KMS-11 (cell line): ENCODE measurements around the gene CTTNBP2.
A peak's percentile ranks its signal among the peaks of the same experiment; 100 is the strongest.

Source experiments
- H2AFZ ChIP-seq: fragments of 200-600 bp; sonication (generic); 2 replicates; pipeline ENCODE4 v1.6.1; 2016; ENCODE audit warnings: antibody characterized with exemption, mixed run types, low read depth
- H3K27ac ChIP-seq: fragments of 200-600 bp; sonication (generic); 2 replicates; pipeline ENCODE4 v1.6.1; 2016; ENCODE audit warnings: mild to moderate bottlenecking, mixed run types
- H3K27me3 ChIP-seq: fragments of 200-600 bp; sonication (generic); 2 replicates; pipeline ENCODE4 v1.6.1; 2017; ENCODE audit warnings: mild to moderate bottlenecking, low read depth, mixed run types, moderate library complexity; ENCODE audit not compliant: insufficient read depth
- H3K36me3 ChIP-seq: fragments of 200-600 bp; sonication (generic); 2 replicates; pipeline ENCODE4 v1.6.1; 2017; ENCODE audit warnings: mild to moderate bottlenecking, mixed run types; ENCODE audit not compliant: insufficient read depth
- H3K4me1 ChIP-seq: fragments of 200-600 bp; sonication (generic); 2 replicates; pipeline ENCODE4 v1.6.1; 2016; ENCODE audit warnings: mild to moderate bottlenecking, low read depth, mixed run types; ENCODE audit not compliant: poor library complexity, severe bottlenecking
- H3K4me2 ChIP-seq: fragments of 200-600 bp; sonication (generic); 2 replicates; pipeline ENCODE4 v1.7.0; 2016; ENCODE audit warnings: mild to moderate bottlenecking, mixed run types
- H3K4me3 ChIP-seq: fragments of 200-600 bp; sonication (generic); IDR thresholded peaks from 2 replicates; pipeline ENCODE4 v1.6.1; 2017; ENCODE audit warnings: low read depth, low read length, mixed read lengths; ENCODE audit not compliant: insufficient read depth
- H3K79me2 ChIP-seq: fragments of 200-600 bp; sonication (generic); 2 replicates; pipeline ENCODE4 v1.6.1; 2016; ENCODE audit warnings: low read depth, mixed run types; ENCODE audit not compliant: insufficient read depth
- H3K9ac ChIP-seq: fragments of 200-600 bp; sonication (generic); 2 replicates; pipeline ENCODE4 v1.6.1; 2016; ENCODE audit warnings: mild to moderate bottlenecking, mixed run types
- H4K20me1 ChIP-seq: fragments of 200-600 bp; sonication (generic); 2 replicates; pipeline ENCODE4 v1.6.1; 2016; ENCODE audit warnings: mild to moderate bottlenecking, mixed run types; ENCODE audit not compliant: insufficient read depth
- TF ChIP-seq, protein P1 (sequence below): fragments of 200-600 bp; sonication (generic); conservative IDR thresholded peaks from 2 replicates; pipeline ENCODE4 v1.6.1; 2017; ENCODE audit warnings: low read depth, mild to moderate bottlenecking, antibody characterized with exemption, low read length, moderate library complexity, mixed read lengths

CTTNBP2 gene

DNA sequence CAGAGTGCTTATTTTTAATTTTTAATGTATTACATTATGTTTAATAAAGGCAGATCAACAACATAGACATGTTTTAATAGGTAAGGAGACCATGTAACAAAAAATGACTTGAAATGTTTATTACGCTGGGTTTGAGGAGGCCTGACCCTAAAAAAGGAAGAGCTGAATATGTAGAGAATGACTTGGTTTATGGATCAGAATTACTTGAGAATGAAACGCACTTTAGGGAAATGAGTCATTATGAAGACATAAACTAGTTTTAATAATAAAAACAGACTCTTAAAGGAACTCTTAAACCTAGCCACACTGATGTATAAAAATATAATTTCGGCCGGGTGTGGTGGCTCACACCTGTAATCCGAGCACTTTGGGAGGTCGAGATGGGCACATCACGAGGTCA is 56.5 kb downstream of the CTTNBP2 start:
- TF ChIP-seq, protein P1, sequence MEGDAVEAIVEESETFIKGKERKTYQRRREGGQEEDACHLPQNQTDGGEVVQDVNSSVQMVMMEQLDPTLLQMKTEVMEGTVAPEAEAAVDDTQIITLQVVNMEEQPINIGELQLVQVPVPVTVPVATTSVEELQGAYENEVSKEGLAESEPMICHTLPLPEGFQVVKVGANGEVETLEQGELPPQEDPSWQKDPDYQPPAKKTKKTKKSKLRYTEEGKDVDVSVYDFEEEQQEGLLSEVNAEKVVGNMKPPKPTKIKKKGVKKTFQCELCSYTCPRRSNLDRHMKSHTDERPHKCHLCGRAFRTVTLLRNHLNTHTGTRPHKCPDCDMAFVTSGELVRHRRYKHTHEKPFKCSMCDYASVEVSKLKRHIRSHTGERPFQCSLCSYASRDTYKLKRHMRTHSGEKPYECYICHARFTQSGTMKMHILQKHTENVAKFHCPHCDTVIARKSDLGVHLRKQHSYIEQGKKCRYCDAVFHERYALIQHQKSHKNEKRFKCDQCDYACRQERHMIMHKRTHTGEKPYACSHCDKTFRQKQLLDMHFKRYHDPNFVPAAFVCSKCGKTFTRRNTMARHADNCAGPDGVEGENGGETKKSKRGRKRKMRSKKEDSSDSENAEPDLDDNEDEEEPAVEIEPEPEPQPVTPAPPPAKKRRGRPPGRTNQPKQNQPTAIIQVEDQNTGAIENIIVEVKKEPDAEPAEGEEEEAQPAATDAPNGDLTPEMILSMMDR, result no peak
- Histone ChIP-seq H3K36me3 (no peaks in the 10 kb centered on the region), H2AFZ (no peak overlapping the region), H3K27ac (no peak overlapping the region), H3K27me3 (no peaks in the 10 kb centered on the region), H3K79me2 (no peaks in the 10 kb centered on the region), H3K4me1 (no peaks in the 10 kb centered on the region), H3K4me2 (no peak overlapping the region), H4K20me1 (no peaks in the 10 kb centered on the region), H3K9ac (no peak overlapping the region), H3K4me3 (no peak overlapping the region)

- peaks cover 31% of the 10 kb centered on the region for H3K4me1 ChIP-seq
- no peaks in the 10 kb centered on the region for H3K79me2 ChIP-seq
- H3K4me3 ChIP-seq, result no peak overlapping the region
- H3K4me2 ChIP-seq, result no peak overlapping the region
- H3K27ac ChIP-seq, result no peak overlapping the region
- no peak overlapping the region for H3K9ac ChIP-seq
- no peaks in the 10 kb centered on the region for H3K27me3 ChIP-seq
- TF ChIP-seq, protein P1, result no peak
- H4K20me1 ChIP-seq, result no peaks in the 10 kb centered on the region
- H3K36me3 ChIP-seq, result no peaks in the 10 kb centered on the region
- no peak overlapping the region for H2AFZ ChIP-seq
These were observed 61.5 kb downstream of the CTTNBP2 start for GRCh38 chr7:117811696-117812095.

- Histone ChIP-seq H3K4me2 (peak overlapping the region; percentile 89; the same call in 1 of the 2 replicates), H3K27me3 (no peaks in the 10 kb centered on the region), H3K27ac (no peak overlapping the region), H3K36me3 (no peaks in the 10 kb centered on the region), H3K4me3 (no peak overlapping the region), H3K9ac (no peak overlapping the region), H4K20me1 (no peaks in the 10 kb centered on the region), H3K4me1 (peaks cover 31% of the 10 kb centered on the region), H2AFZ (no peak overlapping the region), H3K79me2 (no peaks in the 10 kb centered on the region)
- TF ChIP-seq, protein P1, result no peak
These were observed 62.4 kb downstream of the CTTNBP2 start for GRCh38 chr7:117810642-117811512.

DNA sequence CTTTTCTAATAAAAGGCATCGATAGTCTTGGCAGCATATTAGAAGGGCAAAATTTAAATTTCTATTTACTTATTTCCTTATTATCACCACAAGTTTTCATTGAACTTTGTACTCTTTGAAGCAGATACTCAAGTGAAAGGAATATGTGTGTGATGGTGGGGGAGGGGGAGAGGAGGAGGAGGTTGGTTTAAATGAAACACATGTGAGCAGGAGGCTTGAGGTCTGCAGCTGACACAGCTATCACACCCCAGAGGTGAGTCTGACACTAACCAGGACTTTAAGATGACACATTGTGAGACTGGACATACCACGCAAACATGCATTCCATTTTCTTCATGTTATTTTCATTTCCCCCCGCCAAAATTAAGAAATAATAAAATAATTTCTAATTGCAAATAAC is 63.3 kb downstream of the CTTNBP2 start:
- H3K27ac ChIP-seq, result no peak overlapping the region
- H3K4me2 ChIP-seq, result peak overlapping the region; percentile 89
- H3K4me3 ChIP-seq, result no peak overlapping the region
- TF ChIP-seq, protein P1, result no peak
- no peaks in the 10 kb centered on the region for H3K27me3 ChIP-seq
- no peaks in the 10 kb centered on the region for H3K79me2 ChIP-seq
- H4K20me1 ChIP-seq, result no peaks in the 10 kb centered on the region
- no peak overlapping the region for H2AFZ ChIP-seq
- no peak overlapping the region for H3K9ac ChIP-seq
- H3K36me3 ChIP-seq, result no peaks in the 10 kb centered on the region
- peaks cover 31% of the 10 kb centered on the region for H3K4me1 ChIP-seq
